SK-N-SH (cell line): ENCODE measurements around the gene SYT14. TPM values are rescaled to one million over a fixed set of nuclear protein-coding genes. Genes with fewer than 3 reads are reported as not detected.

Source experiments
- CTCF ChIA-PET: fragments of 300-600, 350-600 bp; formaldehyde crosslinking; extraction: SDS; loops from one replicate; lab custom pipeline; 2021; lab: Yijun Ruan, JAX
- POLR2A ChIA-PET: fragments of 350-600 bp; sonication (Branson Sonifier 250); formaldehyde crosslinking; extraction: SDS; loops from one replicate; lab custom pipeline; 2020; ENCODE audit warnings: antibody characterized with exemption, inconsistent platforms; lab: Yijun Ruan, JAX
- DNase-seq: peaks from one replicate; pipeline ENCODE4 v3.0.0; 2012
- H2AFZ ChIP-seq: fragments of 200-600 bp; sonication (generic); 2 replicates; pipeline ENCODE4 v1.8.1; 2016; ENCODE audit warnings: antibody characterized with exemption, mild to moderate bottlenecking, low read depth
- H3F3A ChIP-seq: fragments of 200-600 bp; sonication (generic); replicated peaks from 2 replicates; pipeline ENCODE3; 2016; ENCODE audit warnings: antibody characterized with exemption, mild to moderate bottlenecking; ENCODE audit not compliant: insufficient read depth
- H3K27ac ChIP-seq, 2 experiments: fragments of 200-500 bp in 1 of 2; fragments of 200-600 bp in 1 of 2; sonication (Bioruptor generic) in 1 of 2; sonication (generic), shearing (Covaris generic) in 1 of 2; 2 replicates each; pipeline versions ENCODE4 v1.5.1 to v1.6.1; 2014 to 2016; ENCODE audit warnings: low read depth in 2 of 2, inconsistent platforms in 1 of 2, low read length in 1 of 2, mild to moderate bottlenecking in 1 of 2, mixed read lengths in 1 of 2
- H3K27me3 ChIP-seq: fragments of 200-600 bp; sonication (generic), shearing (Covaris generic); 2 replicates; pipeline ENCODE4 v1.6.1; 2016; ENCODE audit warnings: mixed run types; ENCODE audit not compliant: insufficient read depth
- H3K36me3 ChIP-seq, 2 experiments: fragments of 200-500 bp in 1 of 2; fragments of 200-600 bp in 1 of 2; sonication (Bioruptor generic) in 1 of 2; sonication (generic) in 1 of 2; replicated peaks in 1 of 2; 2 replicates each; pipeline versions ENCODE3 to v1.5.1; 2014 to 2016; ENCODE audit warnings: low read length in 1 of 2, mild to moderate bottlenecking in 1 of 2; ENCODE audit not compliant: insufficient read depth in 2 of 2, control insufficient read depth in 1 of 2
- H3K4me1 ChIP-seq, 2 experiments: fragments of 200-500 bp in 1 of 2; fragments of 200-600 bp in 1 of 2; sonication (Bioruptor generic) in 1 of 2; sonication (generic), shearing (Covaris generic) in 1 of 2; 2 replicates each; pipeline versions ENCODE4 v1.5.1 to v1.6.1; 2014 to 2016; ENCODE audit warnings: low read depth in 1 of 2, low read length in 1 of 2, mixed run types in 1 of 2; ENCODE audit not compliant: insufficient read depth in 2 of 2, control insufficient read depth in 1 of 2
- H3K4me2 ChIP-seq: fragments of 200-600 bp; sonication (generic), shearing (Covaris generic); 2 replicates; pipeline ENCODE4 v1.6.1; 2017; ENCODE audit warnings: mixed run types
- H3K4me3 ChIP-seq, 2 experiments: fragments of 200-500 bp in 1 of 2; fragments of 200-600 bp in 1 of 2; sonication (Bioruptor generic) in 1 of 2; sonication (generic), shearing (Covaris generic) in 1 of 2; 2 replicates each; pipeline versions ENCODE4 v1.5.1 to v1.8.1; 2014 to 2016; ENCODE audit warnings: low read depth in 2 of 2, inconsistent platforms in 1 of 2, low read length in 1 of 2, mild to moderate bottlenecking in 1 of 2, mixed read lengths in 1 of 2, moderate library complexity in 1 of 2
- H3K79me2 ChIP-seq: fragments of 200-600 bp; sonication (generic); 2 replicates; pipeline ENCODE4 v1.8.1; 2017; ENCODE audit warnings: mild to moderate bottlenecking; ENCODE audit not compliant: insufficient read depth
- H3K9ac ChIP-seq: fragments of 200-600 bp; sonication (generic); 2 replicates; pipeline ENCODE4 v1.6.1; 2017; ENCODE audit warnings: mixed run types
- H3K9me2 ChIP-seq: fragments of 200-600 bp; sonication (generic); 2 replicates; pipeline ENCODE4 v1.6.1; 2017; ENCODE audit warnings: mixed run types
- H3K9me3 ChIP-seq: fragments of 200-600 bp; sonication (generic); 2 replicates; pipeline ENCODE4 v1.6.1; 2017; ENCODE audit warnings: mixed run types, mild to moderate bottlenecking, moderate library complexity
- H4K20me1 ChIP-seq: fragments of 200-600 bp; sonication (generic); 2 replicates; pipeline ENCODE4 v1.6.1; 2017; ENCODE audit warnings: mild to moderate bottlenecking, mixed run types; ENCODE audit not compliant: insufficient read depth
- CHD2 ChIP-seq: fragments of 150-350 bp; IDR thresholded peaks from 2 replicates; pipeline ENCODE4 v1.6.1; 2018; ENCODE audit warnings: low read length; ENCODE audit not compliant: partially characterized antibody
- CTCF ChIP-seq: fragments of 200-600 bp; sonication (generic); IDR thresholded peaks from 2 replicates; pipeline ENCODE4 v1.6.1; 2017; ENCODE audit warnings: antibody characterized with exemption, mild to moderate bottlenecking, moderate library complexity
- ELF1 ChIP-seq: IDR thresholded peaks from 2 replicates; pipeline ENCODE4 v1.4.0; 2012
- FOSL2 ChIP-seq: IDR thresholded peaks from 2 replicates; pipeline ENCODE4 v1.4.0; 2012; ENCODE audit warnings: low read depth, mild to moderate bottlenecking, moderate library complexity, borderline replicate concordance
- IRF3 ChIP-seq: fragments of 150-350 bp; IDR thresholded peaks from 2 replicates; pipeline ENCODE4 v1.6.1; 2016; ENCODE audit warnings: mild to moderate bottlenecking, low read depth, low read length
- MAX ChIP-seq: IDR thresholded peaks from 2 replicates; pipeline ENCODE4 v1.4.0; 2012; ENCODE audit warnings: low read depth
- MEF2A ChIP-seq: IDR thresholded peaks from 2 replicates; pipeline ENCODE4 v1.4.0; 2012; ENCODE audit warnings: low read depth, borderline replicate concordance
- PBX3 ChIP-seq: IDR thresholded peaks from 2 replicates; pipeline ENCODE4; 2012
- RAD21 ChIP-seq: IDR thresholded peaks from 2 replicates; pipeline ENCODE4 v1.6.1; 2012; ENCODE audit warnings: mild to moderate bottlenecking, low read length
- RXRA ChIP-seq: IDR thresholded peaks from 2 replicates; pipeline ENCODE4 v1.4.0; 2012; ENCODE audit warnings: low read depth, mild to moderate bottlenecking, borderline replicate concordance
- SIN3A ChIP-seq: IDR thresholded peaks from 2 replicates; pipeline ENCODE4 v1.6.1; 2012; ENCODE audit warnings: low read depth, mild to moderate bottlenecking, low read length, moderate library complexity, borderline replicate concordance
- SMC3 ChIP-seq: IDR thresholded peaks from 2 replicates; pipeline ENCODE4 v1.6.1; 2012; ENCODE audit warnings: low read depth, low read length, improper control_type of control experiment
- USF2 ChIP-seq: fragments of 150-350 bp; IDR thresholded peaks from 2 replicates; pipeline ENCODE4 v1.6.1; 2017; ENCODE audit warnings: antibody characterized with exemption, low read length, low read depth, borderline replicate concordance
- ZBTB33 ChIP-seq: IDR thresholded peaks from 2 replicates; pipeline ENCODE4 v1.4.0; 2012; ENCODE audit warnings: low read depth, borderline replicate concordance
- WGBS: methylation state at CpG from one replicate; pipeline ENCODE4 v1.1.6; 2017; ENCODE audit warnings: low lambda C conversion rate; 5-methylcytosine and 5-hydroxymethylcytosine counted together
- polyA plus RNA-seq, 3 experiments: library from polyadenylated mRNA; depleted of rRNA; stranded (reverse); fragments of >200 nt; gene quantifications; 2 replicates each; pipeline ENCODE4 v1.2.3, GENCODE V29; 2012

The SYT14 gene
- polyA plus RNA-seq, 1 of the 3 experiments (the other 2 are of a cell fraction): 1.2 TPM

GRCh38 chr1:210217482-210217881, 279.5 kb downstream of the SYT14 start:
- H3K9ac ChIP-seq: no peak overlapping the region
- no peaks in the 10 kb centered on the region for H3K79me2 ChIP-seq
- H3K36me3 ChIP-seq: no peaks in the 10 kb centered on the region
- no peaks in the 10 kb centered on the region for H3K9me2 ChIP-seq
- ChIA-PET CTCF (no interaction called here), POLR2A (no interaction called here)
- H3K4me2 ChIP-seq: no peak overlapping the region
- no peaks in the 10 kb centered on the region for H3F3A ChIP-seq
- WGBS: 92% methylated on average over 5 of the region's 5 CpGs
- H2AFZ ChIP-seq: no peak overlapping the region
- no peak overlapping the region for H3K4me3 ChIP-seq
- H4K20me1 ChIP-seq: no peaks in the 10 kb centered on the region
- H3K27ac ChIP-seq: no peak overlapping the region
- TF ChIP-seq USF2: no peak
- TF ChIP-seq PBX3: no peak
- no peak for TF ChIP-seq ZBTB33
- TF ChIP-seq CTCF: no peak
- no peak for TF ChIP-seq ELF1
- no peak for TF ChIP-seq MAX
- no peak for TF ChIP-seq RAD21
- TF ChIP-seq CHD2: no peak
- TF ChIP-seq RXRA: no peak
- TF ChIP-seq IRF3: no peak
- no peak for TF ChIP-seq SMC3
- TF ChIP-seq SIN3A: no peak
- TF ChIP-seq MEF2A: no peak
- no peak for TF ChIP-seq FOSL2
- no peaks in the 10 kb centered on the region for H3K27me3 ChIP-seq
- H3K9me3 ChIP-seq: no peaks in the 10 kb centered on the region
- H3K4me1 ChIP-seq: no peaks in the 10 kb centered on the region
- no peak for DNase-seq
